ENCODE data around the gene SLC30A5. TPM values are rescaled to one million over a fixed set of nuclear protein-coding genes. Genes with fewer than 3 reads are reported as not detected.

The SLC30A5 gene
- polyA plus RNA-seq, 1 experiment, result 47.4 TPM

DNA sequence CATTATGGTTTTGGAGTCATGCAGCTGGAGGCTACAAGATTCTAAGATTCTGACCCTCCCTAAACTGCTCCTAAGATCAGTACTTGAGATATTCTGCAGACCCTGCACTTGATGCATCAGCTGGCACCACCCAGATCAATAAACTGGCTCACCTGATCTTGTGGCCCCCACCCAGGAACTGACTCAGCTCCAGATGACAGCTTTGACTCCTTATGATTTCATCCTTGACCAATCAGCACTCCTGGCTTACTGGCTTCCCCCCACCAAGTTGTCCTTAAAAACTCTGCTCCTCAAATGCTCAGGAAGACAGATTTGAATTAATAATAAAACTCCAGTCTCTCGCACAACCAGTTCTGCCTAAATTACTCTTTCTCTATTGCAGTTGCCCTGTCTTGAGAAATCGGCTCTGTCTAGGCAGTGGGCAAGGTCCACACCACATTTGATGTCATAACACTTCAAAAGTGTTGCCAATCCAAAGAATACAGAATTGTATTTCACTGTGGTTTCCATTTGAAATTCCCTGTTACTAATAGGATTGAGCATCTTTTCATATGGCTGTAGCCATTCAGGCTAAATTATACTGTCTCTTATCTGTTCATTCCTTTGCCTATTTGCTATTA is 14.8 kb upstream of the SLC30A5 start:
- no peak for DNase-seq (ENCODE audit: low read depth)
- ChIA-PET CTCF (interaction anchor here (1.2 kb wide), 1 partner anchor 15 kb away, joined by 3 read pairs; the partner anchor contains the start of gene SLC30A5), POLR2A (no interaction called here)
- no peaks in the 10 kb centered on the region for H3K27me3 ChIP-seq (ENCODE audit: control insufficient read depth, insufficient read depth, low read length)
- H3K36me3 ChIP-seq (ENCODE audit: control insufficient read depth, insufficient read depth, low read length), result no peaks in the 10 kb centered on the region
- TF ChIP-seq, protein P1, sequence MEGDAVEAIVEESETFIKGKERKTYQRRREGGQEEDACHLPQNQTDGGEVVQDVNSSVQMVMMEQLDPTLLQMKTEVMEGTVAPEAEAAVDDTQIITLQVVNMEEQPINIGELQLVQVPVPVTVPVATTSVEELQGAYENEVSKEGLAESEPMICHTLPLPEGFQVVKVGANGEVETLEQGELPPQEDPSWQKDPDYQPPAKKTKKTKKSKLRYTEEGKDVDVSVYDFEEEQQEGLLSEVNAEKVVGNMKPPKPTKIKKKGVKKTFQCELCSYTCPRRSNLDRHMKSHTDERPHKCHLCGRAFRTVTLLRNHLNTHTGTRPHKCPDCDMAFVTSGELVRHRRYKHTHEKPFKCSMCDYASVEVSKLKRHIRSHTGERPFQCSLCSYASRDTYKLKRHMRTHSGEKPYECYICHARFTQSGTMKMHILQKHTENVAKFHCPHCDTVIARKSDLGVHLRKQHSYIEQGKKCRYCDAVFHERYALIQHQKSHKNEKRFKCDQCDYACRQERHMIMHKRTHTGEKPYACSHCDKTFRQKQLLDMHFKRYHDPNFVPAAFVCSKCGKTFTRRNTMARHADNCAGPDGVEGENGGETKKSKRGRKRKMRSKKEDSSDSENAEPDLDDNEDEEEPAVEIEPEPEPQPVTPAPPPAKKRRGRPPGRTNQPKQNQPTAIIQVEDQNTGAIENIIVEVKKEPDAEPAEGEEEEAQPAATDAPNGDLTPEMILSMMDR (IDR thresholded peaks at IDR 0.05; ENCODE audit: insufficient read depth, low read depth, low read length), result no peak
- no peak overlapping the region for H3K4me3 ChIP-seq (ENCODE audit: low read depth, low read length)

DNA sequence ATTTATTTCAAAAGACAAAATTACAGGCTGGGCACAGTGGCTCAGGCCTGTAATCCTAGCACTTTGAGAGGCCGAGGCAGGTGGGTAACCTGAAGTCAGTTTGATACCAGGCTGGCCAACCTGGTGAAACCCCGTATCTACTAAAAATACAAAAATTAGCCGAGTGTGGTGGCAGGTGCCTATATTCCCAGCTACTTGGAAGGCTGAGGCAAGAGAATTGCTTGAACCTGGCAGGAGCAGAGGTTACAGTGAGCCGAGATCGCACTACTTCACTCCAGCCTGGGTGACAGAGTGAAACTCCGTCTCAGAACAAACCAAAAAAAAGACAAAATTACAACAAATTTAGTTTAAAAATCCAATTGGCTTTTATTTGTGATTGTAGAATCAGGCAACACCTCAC is 14.3 kb upstream of the SLC30A5 start:
- Histone ChIP-seq H3K36me3 (ENCODE audit: control insufficient read depth, insufficient read depth, low read length) (no peaks in the 10 kb centered on the region), H3K4me3 (ENCODE audit: low read depth, low read length) (no peak overlapping the region), H3K27me3 (ENCODE audit: control insufficient read depth, insufficient read depth, low read length) (no peaks in the 10 kb centered on the region)
- ChIA-PET CTCF (interaction anchor here (1.2 kb wide), 1 partner anchor 14 kb away, joined by 3 read pairs; the partner anchor contains the start of gene SLC30A5), POLR2A (no interaction called here)
- no peak for DNase-seq (ENCODE audit: low read depth)
- TF ChIP-seq, protein P1 (IDR thresholded peaks at IDR 0.05; ENCODE audit: insufficient read depth, low read depth, low read length), result no peak

DNA sequence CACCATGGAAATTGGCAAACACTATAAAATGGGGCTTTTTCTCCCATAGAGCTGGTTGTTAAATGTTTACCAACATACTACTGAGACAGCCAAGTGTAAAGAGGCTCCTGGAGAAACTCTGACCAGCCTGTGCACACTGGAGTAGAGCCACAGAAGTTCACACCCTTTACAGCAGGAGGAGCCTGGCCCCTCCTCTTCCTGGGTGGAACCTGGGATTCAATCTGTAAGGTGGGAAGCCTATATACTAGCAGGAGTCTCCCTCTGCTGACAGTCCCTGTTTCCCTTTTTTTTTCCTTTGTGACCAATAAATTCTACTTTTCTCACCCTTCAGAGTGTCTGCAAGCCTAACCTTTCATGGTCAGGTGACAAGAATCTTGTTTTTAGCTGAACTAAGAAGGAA is 10.4 kb upstream of the SLC30A5 start:
- TF ChIP-seq, protein P1 (IDR thresholded peaks at IDR 0.05; ENCODE audit: insufficient read depth, low read depth, low read length), result no peak
- ChIA-PET CTCF (interaction anchor here (2.7 to 3.9 kb wide), 2 partner anchors 10 to 252 kb away, joined by 9 to 28 read pairs; partner anchors contain the start of gene SLC30A5), POLR2A (no interaction called here)
- Histone ChIP-seq H3K27me3 (ENCODE audit: control insufficient read depth, insufficient read depth, low read length) (no peaks in the 10 kb centered on the region), H3K36me3 (ENCODE audit: control insufficient read depth, insufficient read depth, low read length) (no peaks in the 10 kb centered on the region), H3K4me3 (ENCODE audit: low read depth, low read length) (no peak overlapping the region)
- no peak for DNase-seq (ENCODE audit: low read depth)

DNA sequence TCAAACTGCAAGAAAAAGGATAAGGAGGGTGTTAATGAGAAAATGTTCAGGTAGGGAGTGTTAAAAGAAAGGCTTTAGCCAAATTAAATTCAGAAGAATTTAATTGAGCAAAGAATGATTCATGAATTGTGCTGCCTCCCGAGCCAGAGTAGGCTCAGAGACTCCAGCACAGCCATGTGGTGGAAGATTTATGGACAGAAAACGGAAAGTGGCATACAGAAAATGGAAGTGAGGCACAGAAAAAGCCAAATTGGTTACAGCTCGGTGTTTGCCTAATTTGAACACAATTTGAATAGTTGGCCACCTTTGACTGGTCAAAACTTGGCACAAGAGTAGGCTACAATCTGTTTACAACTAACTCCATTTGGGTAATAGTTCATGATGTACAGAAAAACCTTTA is 9.6 kb upstream of the SLC30A5 start:
- DNase-seq (ENCODE audit: low read depth), result no peak
- POLR2A ChIA-PET, result interaction anchor here (0.6 kb wide), 1 partner anchor 265 kb away, joined by 17 read pairs; no protein-coding TSS in a partner anchor
- Histone ChIP-seq H3K4me3 (ENCODE audit: low read depth, low read length) (no peak overlapping the region), H3K36me3 (ENCODE audit: control insufficient read depth, insufficient read depth, low read length) (no peaks in the 10 kb centered on the region), H3K27me3 (ENCODE audit: control insufficient read depth, insufficient read depth, low read length) (no peaks in the 10 kb centered on the region)
- CTCF ChIA-PET, result interaction anchor here (1.3 to 3.9 kb wide), 3 partner anchors 9 to 251 kb away, joined by 4 to 28 read pairs (median 9); partner anchors contain the start of gene SLC30A5
- TF ChIP-seq, protein P1 (IDR thresholded peaks at IDR 0.05; ENCODE audit: insufficient read depth, low read depth, low read length), result no peak

DNA sequence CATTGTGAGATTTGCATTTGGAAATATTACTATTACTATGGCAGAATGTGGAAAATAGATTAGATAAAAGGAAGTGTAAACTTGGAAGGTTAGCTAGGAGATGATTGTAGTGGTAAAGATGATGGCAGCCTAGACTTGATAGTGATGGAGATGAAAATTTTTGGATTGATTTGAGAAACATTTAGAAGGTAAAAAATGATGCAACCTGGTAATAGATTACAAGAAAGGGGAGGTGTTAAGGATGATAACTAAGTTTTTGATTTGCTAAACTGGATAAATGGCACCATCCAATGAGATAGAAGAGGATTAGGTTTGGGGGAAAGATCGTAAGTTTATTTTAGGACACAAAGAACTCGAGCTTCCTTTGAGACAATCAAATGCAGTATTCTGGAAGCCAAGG is 8.9 kb upstream of the SLC30A5 start:
- no peaks in the 10 kb centered on the region for H3K27me3 ChIP-seq (ENCODE audit: control insufficient read depth, insufficient read depth, low read length)
- no peak overlapping the region for H3K4me3 ChIP-seq (ENCODE audit: low read depth, low read length)
- no peak for DNase-seq (ENCODE audit: low read depth)
- POLR2A ChIA-PET, result interaction anchor here (0.6 kb wide), 1 partner anchor 264 kb away, joined by 17 read pairs; no protein-coding TSS in a partner anchor
- TF ChIP-seq, protein P1 (IDR thresholded peaks at IDR 0.05; ENCODE audit: insufficient read depth, low read depth, low read length), result no peak
- H3K36me3 ChIP-seq (ENCODE audit: control insufficient read depth, insufficient read depth, low read length), result no peaks in the 10 kb centered on the region
- CTCF ChIA-PET, result interaction anchor here (1.3 to 3.9 kb wide), 3 partner anchors 9 to 250 kb away, joined by 4 to 28 read pairs (median 9); partner anchors contain the start of gene SLC30A5

Data from BJ (cell line).